ENCODE results near the gene BDNF. TPM values are rescaled to one million over a fixed set of nuclear protein-coding genes. Genes with fewer than 3 reads are reported as not detected.

The BDNF gene
- total RNA-seq (under 1 TPM; 0.08 to 0.28 TPM), polyA plus RNA-seq (under 1 TPM; 0.03 to 0.06 TPM)

DNA sequence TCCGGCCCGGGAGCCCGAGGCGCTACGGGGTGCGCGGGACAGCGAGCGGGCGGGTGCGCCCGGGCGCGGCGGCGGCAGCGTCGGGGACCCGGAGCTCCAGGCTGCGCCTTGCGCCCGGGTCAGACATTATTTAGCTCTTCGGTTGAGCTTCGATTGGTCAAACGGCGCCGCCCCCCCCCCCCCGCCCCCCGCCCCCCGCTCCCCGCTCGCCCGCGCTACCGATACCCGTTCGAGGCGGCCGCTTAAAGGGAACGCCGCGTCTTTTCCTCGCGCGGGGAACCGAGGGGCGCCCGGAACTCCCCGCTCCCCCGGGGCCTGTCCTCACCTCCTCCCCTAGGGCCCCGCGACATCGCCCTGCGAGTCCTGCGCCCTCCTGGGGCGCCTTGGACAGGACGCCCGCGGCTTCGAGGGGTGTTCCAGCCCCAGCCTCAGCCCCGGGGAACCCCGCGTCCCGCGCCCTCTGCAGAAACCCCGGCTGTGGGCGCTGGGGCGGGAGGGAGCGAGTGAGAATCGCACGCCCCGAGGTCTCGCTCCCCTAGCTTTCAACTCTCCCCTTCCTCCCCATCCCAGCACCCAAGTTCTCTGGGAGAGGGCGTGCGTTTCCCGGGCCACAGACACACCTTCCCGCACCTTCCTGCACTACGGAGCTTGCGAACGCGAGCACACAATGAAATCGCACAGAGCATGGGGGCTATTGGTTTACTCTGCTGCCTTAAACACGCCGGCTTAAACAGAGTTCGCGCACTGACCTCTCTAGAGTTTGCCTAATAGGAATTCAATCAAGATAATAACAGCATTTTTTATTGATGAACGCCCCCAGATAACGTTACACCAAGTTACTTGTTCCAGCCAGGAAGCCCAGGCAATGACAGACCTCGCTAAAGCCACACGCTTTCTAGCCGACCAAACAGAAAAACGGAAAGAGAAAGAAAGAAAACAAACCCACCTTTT is at the start of gene BDNF:
TSS of gene BDNF (minus strand) at position 105 of the 951 bp plus-strand sequence. CDS start 41,891 bp downstream, outside the sequence.
- H3K9me3 ChIP-seq (ENCODE audit: control insufficient read depth in 4 of 4, low read length in 3 of 4) = no peaks in the 10 kb centered on the region
- WGBS = under 1% methylated on average over 92 of the region's 92 CpGs
- no peaks in the 10 kb centered on the region for H3K36me3 ChIP-seq (ENCODE audit: control insufficient read depth in 4 of 4, insufficient read depth in 3 of 4, low read depth in 1 of 4, low read length in 3 of 4)
- peak within 1 kb of the TSS; percentile 37 to 67 (median 55) for H3K4me3 ChIP-seq (ENCODE audit: low read depth in 1 of 3, low read length in 3 of 3)
- H3K4me1 ChIP-seq (ENCODE audit: control insufficient read depth in 4 of 4, insufficient read depth in 4 of 4, low read length in 3 of 4) = peaks cover 11 to 31% (median 27%) of the 10 kb centered on the region in 4 donors
- TF ChIP-seq, protein P1, sequence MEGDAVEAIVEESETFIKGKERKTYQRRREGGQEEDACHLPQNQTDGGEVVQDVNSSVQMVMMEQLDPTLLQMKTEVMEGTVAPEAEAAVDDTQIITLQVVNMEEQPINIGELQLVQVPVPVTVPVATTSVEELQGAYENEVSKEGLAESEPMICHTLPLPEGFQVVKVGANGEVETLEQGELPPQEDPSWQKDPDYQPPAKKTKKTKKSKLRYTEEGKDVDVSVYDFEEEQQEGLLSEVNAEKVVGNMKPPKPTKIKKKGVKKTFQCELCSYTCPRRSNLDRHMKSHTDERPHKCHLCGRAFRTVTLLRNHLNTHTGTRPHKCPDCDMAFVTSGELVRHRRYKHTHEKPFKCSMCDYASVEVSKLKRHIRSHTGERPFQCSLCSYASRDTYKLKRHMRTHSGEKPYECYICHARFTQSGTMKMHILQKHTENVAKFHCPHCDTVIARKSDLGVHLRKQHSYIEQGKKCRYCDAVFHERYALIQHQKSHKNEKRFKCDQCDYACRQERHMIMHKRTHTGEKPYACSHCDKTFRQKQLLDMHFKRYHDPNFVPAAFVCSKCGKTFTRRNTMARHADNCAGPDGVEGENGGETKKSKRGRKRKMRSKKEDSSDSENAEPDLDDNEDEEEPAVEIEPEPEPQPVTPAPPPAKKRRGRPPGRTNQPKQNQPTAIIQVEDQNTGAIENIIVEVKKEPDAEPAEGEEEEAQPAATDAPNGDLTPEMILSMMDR (IDR thresholded peaks at IDR 0.05; ENCODE audit: low read depth, low read length, missing input control) = no peak
- TF ChIP-seq, protein P2, sequence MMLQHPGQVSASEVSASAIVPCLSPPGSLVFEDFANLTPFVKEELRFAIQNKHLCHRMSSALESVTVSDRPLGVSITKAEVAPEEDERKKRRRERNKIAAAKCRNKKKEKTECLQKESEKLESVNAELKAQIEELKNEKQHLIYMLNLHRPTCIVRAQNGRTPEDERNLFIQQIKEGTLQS (IDR thresholded peaks at IDR 0.05) = no peak
- TF ChIP-seq, protein P3, sequence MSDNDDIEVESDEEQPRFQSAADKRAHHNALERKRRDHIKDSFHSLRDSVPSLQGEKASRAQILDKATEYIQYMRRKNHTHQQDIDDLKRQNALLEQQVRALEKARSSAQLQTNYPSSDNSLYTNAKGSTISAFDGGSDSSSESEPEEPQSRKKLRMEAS (IDR thresholded peaks at IDR 0.05) = no peak
- no peak for TF ChIP-seq FOXA1 (IDR thresholded peaks at IDR 0.05)
- TF ChIP-seq RXRA (IDR thresholded peaks at IDR 0.05) = no peak
- no peak for TF ChIP-seq ZBTB33 (IDR thresholded peaks at IDR 0.05)
- TF ChIP-seq NR2F2 (IDR thresholded peaks at IDR 0.05) = no peak
- no peak for TF ChIP-seq GABPA (IDR thresholded peaks at IDR 0.05 in 1 of 2, conservative IDR thresholded peaks at IDR 0.05 in 1 of 2)
- TF ChIP-seq FOXA2 (IDR thresholded peaks at IDR 0.05) = no peak
- TF ChIP-seq JUND (IDR thresholded peaks at IDR 0.05) = no peak
- TF ChIP-seq TAF1 (conservative IDR thresholded peaks at IDR 0.05) = no peak
- TF ChIP-seq EGR1 (IDR thresholded peaks at IDR 0.05; ENCODE audit: low read depth in 2 of 2) = no peak
- no peak for TF ChIP-seq REST (IDR thresholded peaks at IDR 0.05)
- TF ChIP-seq YY1 (IDR thresholded peaks at IDR 0.05) = no peak
- TF ChIP-seq RAD21 (IDR thresholded peaks at IDR 0.05) = no peak
- no peak for TF ChIP-seq HNF4A (conservative IDR thresholded peaks at IDR 0.05)
- no peak for TF ChIP-seq HNF4G (IDR thresholded peaks at IDR 0.05)
- no peak for TF ChIP-seq SP1 (IDR thresholded peaks at IDR 0.05)
- H3K9ac ChIP-seq (ENCODE audit: low read depth in 1 of 2, low read length in 2 of 2) = no peak within 1 kb of the TSS
- no peak for DNase-seq (ENCODE audit: low spot score)
- H3K27ac ChIP-seq (ENCODE audit: low read depth in 1 of 2, low read length in 2 of 2) = no peak within 1 kb of the TSS
- peaks cover 0 to 12% (median 5%) of the 10 kb centered on the region in 4 donors for H3K27me3 ChIP-seq (ENCODE audit: control insufficient read depth in 4 of 4, insufficient read depth in 4 of 4, low read length in 3 of 4)

Measured in liver (tissue), 9 donors.